Measurements from ENCODE around the gene FRY. TPM values are rescaled to one million over a fixed set of nuclear protein-coding genes. Genes with fewer than 3 reads are reported as not detected.

FRY gene
- total RNA-seq, 1 experiment from 2014 or later: 5.3 TPM

DNA sequence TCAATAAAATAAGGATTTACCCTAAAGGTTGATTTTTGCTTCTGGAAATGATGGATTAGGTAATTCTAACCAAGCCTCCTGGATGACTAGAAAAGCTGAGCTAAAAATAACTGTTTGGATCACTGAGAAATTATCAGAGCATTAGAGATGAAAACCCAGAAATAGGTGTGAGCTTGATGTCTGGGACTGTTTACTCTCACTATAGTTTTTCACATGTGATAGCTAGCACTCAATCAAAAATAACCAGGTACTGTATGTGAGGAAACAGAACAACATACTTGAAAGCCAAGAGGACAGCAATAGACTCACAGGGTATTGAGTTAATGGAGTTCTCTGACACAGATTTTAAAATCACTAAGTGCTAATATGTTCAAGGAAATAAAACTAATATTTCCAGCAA lies 274.1 kb downstream of the FRY start:
- TF ChIP-seq ETV6 (CRISPR knock-in tag; IDR thresholded peaks at IDR 0.05) (no peak), RELA (CRISPR knock-in tag; IDR thresholded peaks at IDR 0.05; ENCODE audit: borderline replicate concordance) (no peak), ZNF263 (CRISPR knock-in tag; IDR thresholded peaks at IDR 0.05; ENCODE audit: low read depth) (no peak), TEAD4 (CRISPR knock-in tag; IDR thresholded peaks at IDR 0.05) (no peak), GTF2I (CRISPR knock-in tag; conservative IDR thresholded peaks at IDR 0.05) (no peak)
- TF ChIP-seq, protein P1, sequence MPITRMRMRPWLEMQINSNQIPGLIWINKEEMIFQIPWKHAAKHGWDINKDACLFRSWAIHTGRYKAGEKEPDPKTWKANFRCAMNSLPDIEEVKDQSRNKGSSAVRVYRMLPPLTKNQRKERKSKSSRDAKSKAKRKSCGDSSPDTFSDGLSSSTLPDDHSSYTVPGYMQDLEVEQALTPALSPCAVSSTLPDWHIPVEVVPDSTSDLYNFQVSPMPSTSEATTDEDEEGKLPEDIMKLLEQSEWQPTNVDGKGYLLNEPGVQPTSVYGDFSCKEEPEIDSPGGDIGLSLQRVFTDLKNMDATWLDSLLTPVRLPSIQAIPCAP (CRISPR knock-in tag; IDR thresholded peaks at IDR 0.05): no peak
- TF ChIP-seq, protein P2, sequence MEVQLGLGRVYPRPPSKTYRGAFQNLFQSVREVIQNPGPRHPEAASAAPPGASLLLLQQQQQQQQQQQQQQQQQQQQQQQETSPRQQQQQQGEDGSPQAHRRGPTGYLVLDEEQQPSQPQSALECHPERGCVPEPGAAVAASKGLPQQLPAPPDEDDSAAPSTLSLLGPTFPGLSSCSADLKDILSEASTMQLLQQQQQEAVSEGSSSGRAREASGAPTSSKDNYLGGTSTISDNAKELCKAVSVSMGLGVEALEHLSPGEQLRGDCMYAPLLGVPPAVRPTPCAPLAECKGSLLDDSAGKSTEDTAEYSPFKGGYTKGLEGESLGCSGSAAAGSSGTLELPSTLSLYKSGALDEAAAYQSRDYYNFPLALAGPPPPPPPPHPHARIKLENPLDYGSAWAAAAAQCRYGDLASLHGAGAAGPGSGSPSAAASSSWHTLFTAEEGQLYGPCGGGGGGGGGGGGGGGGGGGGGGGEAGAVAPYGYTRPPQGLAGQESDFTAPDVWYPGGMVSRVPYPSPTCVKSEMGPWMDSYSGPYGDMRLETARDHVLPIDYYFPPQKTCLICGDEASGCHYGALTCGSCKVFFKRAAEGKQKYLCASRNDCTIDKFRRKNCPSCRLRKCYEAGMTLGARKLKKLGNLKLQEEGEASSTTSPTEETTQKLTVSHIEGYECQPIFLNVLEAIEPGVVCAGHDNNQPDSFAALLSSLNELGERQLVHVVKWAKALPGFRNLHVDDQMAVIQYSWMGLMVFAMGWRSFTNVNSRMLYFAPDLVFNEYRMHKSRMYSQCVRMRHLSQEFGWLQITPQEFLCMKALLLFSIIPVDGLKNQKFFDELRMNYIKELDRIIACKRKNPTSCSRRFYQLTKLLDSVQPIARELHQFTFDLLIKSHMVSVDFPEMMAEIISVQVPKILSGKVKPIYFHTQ (CRISPR knock-in tag; IDR thresholded peaks at IDR 0.05): no peak
- TF ChIP-seq, protein P3, sequence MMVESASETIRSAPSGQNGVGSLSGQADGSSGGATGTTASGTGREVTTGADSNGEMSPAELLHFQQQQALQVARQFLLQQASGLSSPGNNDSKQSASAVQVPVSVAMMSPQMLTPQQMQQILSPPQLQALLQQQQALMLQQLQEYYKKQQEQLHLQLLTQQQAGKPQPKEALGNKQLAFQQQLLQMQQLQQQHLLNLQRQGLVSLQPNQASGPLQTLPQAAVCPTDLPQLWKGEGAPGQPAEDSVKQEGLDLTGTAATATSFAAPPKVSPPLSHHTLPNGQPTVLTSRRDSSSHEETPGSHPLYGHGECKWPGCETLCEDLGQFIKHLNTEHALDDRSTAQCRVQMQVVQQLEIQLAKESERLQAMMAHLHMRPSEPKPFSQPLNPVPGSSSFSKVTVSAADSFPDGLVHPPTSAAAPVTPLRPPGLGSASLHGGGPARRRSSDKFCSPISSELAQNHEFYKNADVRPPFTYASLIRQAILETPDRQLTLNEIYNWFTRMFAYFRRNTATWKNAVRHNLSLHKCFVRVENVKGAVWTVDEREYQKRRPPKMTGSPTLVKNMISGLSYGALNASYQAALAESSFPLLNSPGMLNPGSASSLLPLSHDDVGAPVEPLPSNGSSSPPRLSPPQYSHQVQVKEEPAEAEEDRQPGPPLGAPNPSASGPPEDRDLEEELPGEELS (CRISPR knock-in tag; IDR thresholded peaks at IDR 0.05): no peak
- POLR2A ChIA-PET: no interaction called here
- ATAC-seq (no peak), DNase-seq (ENCODE audit: low spot score) (no peak)
- H3K27me3 Mint-ChIP-seq (ENCODE audit: low read depth): no peaks in the 10 kb centered on the region
- CTCF ChIA-PET: interaction anchor here (2.9 to 3.6 kb wide), 2 partner anchors 37 to 396 kb away, joined by 10 to 12 read pairs; no protein-coding TSS in a partner anchor
- no peaks in the 10 kb centered on the region for H3K9me3 Mint-ChIP-seq
- no peak overlapping the region for H3K27ac Mint-ChIP-seq
- no peak overlapping the region for H3K4me3 Mint-ChIP-seq
- H3K36me3 Mint-ChIP-seq: no peaks in the 10 kb centered on the region
- no peaks in the 10 kb centered on the region for H3K4me1 Mint-ChIP-seq

DNA sequence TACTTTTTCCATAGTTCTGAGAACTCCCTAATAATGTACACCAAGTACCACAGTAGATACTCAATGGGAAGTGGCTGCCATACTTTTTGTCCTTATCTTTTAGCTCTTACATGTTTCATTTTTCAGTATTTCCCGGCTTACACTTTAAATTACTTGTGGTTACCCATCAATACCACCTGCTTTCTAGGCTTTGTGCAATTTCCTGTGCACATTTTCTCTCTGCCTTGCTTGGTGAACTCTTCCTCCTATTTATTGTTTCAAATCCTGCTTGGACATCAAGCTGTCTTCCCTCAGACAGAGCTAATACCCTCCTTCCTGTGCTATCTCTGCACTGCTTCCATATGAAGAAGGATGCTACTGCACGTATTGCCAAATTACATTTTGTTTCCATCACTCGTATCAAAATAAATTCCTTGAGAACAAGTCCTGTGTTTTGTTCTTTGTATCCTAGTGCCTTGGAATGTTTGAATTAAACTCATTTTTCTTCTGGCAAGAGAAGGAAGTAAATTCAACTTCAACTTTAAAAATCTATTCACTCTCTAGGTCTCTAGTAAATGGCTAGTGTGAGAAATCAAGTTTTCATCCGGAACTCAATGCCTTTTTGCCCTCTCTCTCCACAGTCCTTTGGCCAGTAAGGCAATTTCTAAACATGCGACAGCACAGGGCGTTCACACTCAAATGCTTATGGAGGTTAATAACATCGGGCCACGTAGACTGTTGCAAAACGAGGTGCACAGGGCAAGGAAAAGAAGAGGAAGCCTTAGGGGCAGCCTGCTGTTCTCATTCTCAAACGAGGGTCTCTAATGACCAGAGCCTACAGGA lies 277.9 kb downstream of the FRY start:
- POLR2A ChIA-PET: no interaction called here
- Mint-ChIP-seq H3K36me3 (no peaks in the 10 kb centered on the region), H3K4me1 (peaks cover 3% of the 10 kb centered on the region), H3K27ac (no peak overlapping the region), H3K4me3 (no peak overlapping the region), H3K27me3 (ENCODE audit: low read depth) (no peaks in the 10 kb centered on the region; the same call in 1 of the 2 replicates), H3K9me3 (no peaks in the 10 kb centered on the region)
- ATAC-seq (no peak), DNase-seq (ENCODE audit: low spot score) (no peak)
- CTCF ChIA-PET: interaction anchor here (1.1 to 1.2 kb wide), 2 partner anchors 41 to 400 kb away, joined by 3 to 9 read pairs; no protein-coding TSS in a partner anchor
- TF ChIP-seq, protein P4, sequence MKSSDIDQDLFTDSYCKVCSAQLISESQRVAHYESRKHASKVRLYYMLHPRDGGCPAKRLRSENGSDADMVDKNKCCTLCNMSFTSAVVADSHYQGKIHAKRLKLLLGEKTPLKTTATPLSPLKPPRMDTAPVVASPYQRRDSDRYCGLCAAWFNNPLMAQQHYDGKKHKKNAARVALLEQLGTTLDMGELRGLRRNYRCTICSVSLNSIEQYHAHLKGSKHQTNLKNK (CRISPR knock-in tag; IDR thresholded peaks at IDR 0.05): no peak
- TF ChIP-seq ZNF416 (CRISPR knock-in tag; IDR thresholded peaks at IDR 0.05) (no peak), JUN (CRISPR knock-in tag; IDR thresholded peaks at IDR 0.05) (no peak), PRRX2 (CRISPR knock-in tag; IDR thresholded peaks at IDR 0.05) (no peak), CBFB (CRISPR knock-in tag; IDR thresholded peaks at IDR 0.05; ENCODE audit: low read depth) (no peak), ESRRA (CRISPR knock-in tag; IDR thresholded peaks at IDR 0.05; ENCODE audit: borderline replicate concordance) (no peak)
- TF ChIP-seq, protein P5, sequence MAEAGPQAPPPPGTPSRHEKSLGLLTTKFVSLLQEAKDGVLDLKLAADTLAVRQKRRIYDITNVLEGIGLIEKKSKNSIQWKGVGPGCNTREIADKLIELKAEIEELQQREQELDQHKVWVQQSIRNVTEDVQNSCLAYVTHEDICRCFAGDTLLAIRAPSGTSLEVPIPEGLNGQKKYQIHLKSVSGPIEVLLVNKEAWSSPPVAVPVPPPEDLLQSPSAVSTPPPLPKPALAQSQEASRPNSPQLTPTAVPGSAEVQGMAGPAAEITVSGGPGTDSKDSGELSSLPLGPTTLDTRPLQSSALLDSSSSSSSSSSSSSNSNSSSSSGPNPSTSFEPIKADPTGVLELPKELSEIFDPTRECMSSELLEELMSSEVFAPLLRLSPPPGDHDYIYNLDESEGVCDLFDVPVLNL (CRISPR knock-in tag; IDR thresholded peaks at IDR 0.05; ENCODE audit: borderline replicate concordance, low read depth): no peak
- TF ChIP-seq, protein P6, sequence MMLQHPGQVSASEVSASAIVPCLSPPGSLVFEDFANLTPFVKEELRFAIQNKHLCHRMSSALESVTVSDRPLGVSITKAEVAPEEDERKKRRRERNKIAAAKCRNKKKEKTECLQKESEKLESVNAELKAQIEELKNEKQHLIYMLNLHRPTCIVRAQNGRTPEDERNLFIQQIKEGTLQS (CRISPR knock-in tag; conservative IDR thresholded peaks at IDR 0.05): no peak
- TF ChIP-seq, protein P2 (CRISPR knock-in tag; IDR thresholded peaks at IDR 0.05): no peak
- TF ChIP-seq, protein P7, sequence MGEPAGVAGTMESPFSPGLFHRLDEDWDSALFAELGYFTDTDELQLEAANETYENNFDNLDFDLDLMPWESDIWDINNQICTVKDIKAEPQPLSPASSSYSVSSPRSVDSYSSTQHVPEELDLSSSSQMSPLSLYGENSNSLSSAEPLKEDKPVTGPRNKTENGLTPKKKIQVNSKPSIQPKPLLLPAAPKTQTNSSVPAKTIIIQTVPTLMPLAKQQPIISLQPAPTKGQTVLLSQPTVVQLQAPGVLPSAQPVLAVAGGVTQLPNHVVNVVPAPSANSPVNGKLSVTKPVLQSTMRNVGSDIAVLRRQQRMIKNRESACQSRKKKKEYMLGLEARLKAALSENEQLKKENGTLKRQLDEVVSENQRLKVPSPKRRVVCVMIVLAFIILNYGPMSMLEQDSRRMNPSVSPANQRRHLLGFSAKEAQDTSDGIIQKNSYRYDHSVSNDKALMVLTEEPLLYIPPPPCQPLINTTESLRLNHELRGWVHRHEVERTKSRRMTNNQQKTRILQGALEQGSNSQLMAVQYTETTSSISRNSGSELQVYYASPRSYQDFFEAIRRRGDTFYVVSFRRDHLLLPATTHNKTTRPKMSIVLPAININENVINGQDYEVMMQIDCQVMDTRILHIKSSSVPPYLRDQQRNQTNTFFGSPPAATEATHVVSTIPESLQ (CRISPR knock-in tag; IDR thresholded peaks at IDR 0.05): no peak

Data from WTC11 (cell line).